CD14-positive monocyte (primary cell): ENCODE results near the gene FAM222B. TPM values are rescaled to one million over a fixed set of nuclear protein-coding genes. Genes with fewer than 3 reads are reported as not detected.

Source experiments
- DNase-seq, 3 donors: peaks; one replicate each; pipeline ENCODE4 v3.0.0-alpha.2; 2011 to 2022
- H2AFZ ChIP-seq: 2 replicates; pipeline ENCODE4 v1.6.0; 2012; ENCODE audit warnings: mild to moderate bottlenecking, low read depth, low read length, inconsistent platforms; ENCODE audit not compliant: insufficient read depth, poor library complexity, severe bottlenecking
- H3K27ac ChIP-seq, 2 donors: 1 replicate in 1 of 2; 2 replicates in 1 of 2; pipeline ENCODE4 v1.5.1; 2012 to 2013; ENCODE audit warnings: low read length in 2 of 2, control low read depth in 1 of 2, inconsistent platforms in 1 of 2, low read depth in 1 of 2, mild to moderate bottlenecking in 1 of 2
- H3K27me3 ChIP-seq, 2 donors: one replicate each; pipeline versions ENCODE4 v1.6.0 to v1.6.1; 2011 to 2013; ENCODE audit warnings: low read length in 2 of 2; ENCODE audit not compliant: control insufficient read depth in 2 of 2, insufficient read depth in 2 of 2
- H3K36me3 ChIP-seq, 2 donors: replicated peaks in 1 of 2; 1 replicate in 1 of 2; 2 replicates in 1 of 2; pipeline versions ENCODE4 v1.5.1 to v1.6.1; 2012 to 2013; ENCODE audit warnings: low read length in 2 of 2, control low read depth in 1 of 2, inconsistent platforms in 1 of 2, mild to moderate bottlenecking in 1 of 2; ENCODE audit not compliant: insufficient read depth in 2 of 2, control insufficient read depth in 1 of 2
- H3K4me1 ChIP-seq, 2 donors: 1 replicate in 1 of 2; 2 replicates in 1 of 2; pipeline versions ENCODE4 v1.5.1 to v1.6.1; 2012 to 2013; ENCODE audit warnings: low read length in 2 of 2, control low read depth in 1 of 2, inconsistent platforms in 1 of 2, mild to moderate bottlenecking in 1 of 2, moderate library complexity in 1 of 2; ENCODE audit not compliant: insufficient read depth in 2 of 2, control insufficient read depth in 1 of 2
- H3K4me2 ChIP-seq: replicated peaks from 2 replicates; pipeline ENCODE3; 2012; ENCODE audit warnings: low read length, moderate library complexity, mild to moderate bottlenecking; ENCODE audit not compliant: poor library complexity, severe bottlenecking; ENCODE audit errors: extremely low read depth
- H3K4me3 ChIP-seq, 3 experiments: fragments of 200-600 bp in 1 of 3; sonication (generic) in 1 of 3; replicated peaks in 1 of 3; 1 replicate in 2 of 3; 2 replicates in 1 of 3; pipeline ENCODE4 v1.5.1; 2011 to 2013; ENCODE audit warnings: low read length in 3 of 3, mild to moderate bottlenecking in 3 of 3, control low read depth in 2 of 3, low read depth in 2 of 3, inconsistent platforms in 1 of 3, moderate library complexity in 1 of 3
- H3K79me2 ChIP-seq: 2 replicates; pipeline ENCODE4 v1.6.0; 2012; ENCODE audit warnings: mild to moderate bottlenecking, control low read depth, inconsistent platforms, low read length, moderate library complexity; ENCODE audit not compliant: insufficient read depth
- H3K9ac ChIP-seq: 2 replicates; pipeline ENCODE4 v1.6.0; 2017; ENCODE audit warnings: low read length, mild to moderate bottlenecking; ENCODE audit not compliant: insufficient read depth, poor library complexity, severe bottlenecking
- H3K9me3 ChIP-seq, 2 donors: replicated peaks in 1 of 2; 1 replicate in 1 of 2; 2 replicates in 1 of 2; pipeline versions ENCODE4 v1.5.1 to v1.6.1; 2012 to 2013; ENCODE audit warnings: low read length in 2 of 2, control low read depth in 1 of 2; ENCODE audit not compliant: control insufficient read depth in 1 of 2, insufficient read depth in 1 of 2
- H4K20me1 ChIP-seq: 2 replicates; pipeline ENCODE4 v1.6.0; 2012; ENCODE audit warnings: mild to moderate bottlenecking, low read length, control low read depth, moderate library complexity; ENCODE audit not compliant: insufficient read depth
- H3K27ac Mint-ChIP-seq, 7 donors: one replicate each; pipeline ENCODE4 v1.8.0; 2020; ENCODE audit warnings: mild to moderate bottlenecking in 7 of 7, mixed read lengths in 7 of 7, moderate library complexity in 6 of 7, inconsistent platforms in 2 of 7
- H3K27me3 Mint-ChIP-seq, 3 donors: one replicate each; pipeline ENCODE4 v1.8.0; 2021 to 2022; ENCODE audit warnings: low read depth in 3 of 3, mild to moderate bottlenecking in 3 of 3, mixed read lengths in 3 of 3, moderate library complexity in 3 of 3, inconsistent platforms in 1 of 3
- H3K36me3 Mint-ChIP-seq, 2 donors: one replicate each; pipeline ENCODE4 v1.8.0; 2020; ENCODE audit warnings: mixed read lengths in 2 of 2, inconsistent platforms in 1 of 2, mild to moderate bottlenecking in 1 of 2
- H3K4me1 Mint-ChIP-seq: one replicate; pipeline ENCODE4 v1.8.0; 2020; ENCODE audit warnings: mild to moderate bottlenecking, mixed read lengths
- H3K4me3 Mint-ChIP-seq, 2 donors: one replicate each; pipeline ENCODE4 v1.8.0; 2020; ENCODE audit warnings: mild to moderate bottlenecking in 2 of 2, mixed read lengths in 2 of 2, moderate library complexity in 1 of 2
- H3K9me3 Mint-ChIP-seq, 7 donors: one replicate each; pipeline ENCODE4 v1.8.0; 2020 to 2022; ENCODE audit warnings: mixed read lengths in 7 of 7, mild to moderate bottlenecking in 6 of 7, moderate library complexity in 6 of 7, inconsistent platforms in 2 of 7
- WGBS: methylation state at CpG from one replicate; pipeline ENCODE4 v1.1.5; 2013; ENCODE audit warnings: missing lambda C conversion rate; ENCODE audit not compliant: insufficient coverage; 5-methylcytosine and 5-hydroxymethylcytosine counted together
- intact Hi-C, 2 donors: fragments of 100-400 bp; cut with micrococcal nuclease; formaldehyde crosslinking; loops; one replicate each; pipeline versions ENCODE4 v1.15.0 to v1.15.1; 2023
- polyA plus RNA-seq, 3 donors: library from polyadenylated mRNA; depleted of rRNA in 1 of 3; unstranded in 2 of 3; stranded (reverse) in 1 of 3; fragments of 300-500 nt in 2 of 3; fragments of >200 nt in 1 of 3; fragmentation: Illumina TruSeq in 2 of 3; gene quantifications; 1 replicate in 2 of 3; 2 replicates in 1 of 3; pipeline ENCODE4 v1.2.3, GENCODE V29; 2012 to 2021
- TF ChIP-seq, protein P1 (sequence below): fragments of 200-600 bp; IDR thresholded peaks from one replicate; pipeline ENCODE4 v1.8.0; 2022; ENCODE audit warnings: antibody characterized with exemption, mild to moderate bottlenecking

FAM222B gene
- polyA plus RNA-seq, 3 donors, result 1.5 to 8.6 (median 1.9) TPM

DNA sequence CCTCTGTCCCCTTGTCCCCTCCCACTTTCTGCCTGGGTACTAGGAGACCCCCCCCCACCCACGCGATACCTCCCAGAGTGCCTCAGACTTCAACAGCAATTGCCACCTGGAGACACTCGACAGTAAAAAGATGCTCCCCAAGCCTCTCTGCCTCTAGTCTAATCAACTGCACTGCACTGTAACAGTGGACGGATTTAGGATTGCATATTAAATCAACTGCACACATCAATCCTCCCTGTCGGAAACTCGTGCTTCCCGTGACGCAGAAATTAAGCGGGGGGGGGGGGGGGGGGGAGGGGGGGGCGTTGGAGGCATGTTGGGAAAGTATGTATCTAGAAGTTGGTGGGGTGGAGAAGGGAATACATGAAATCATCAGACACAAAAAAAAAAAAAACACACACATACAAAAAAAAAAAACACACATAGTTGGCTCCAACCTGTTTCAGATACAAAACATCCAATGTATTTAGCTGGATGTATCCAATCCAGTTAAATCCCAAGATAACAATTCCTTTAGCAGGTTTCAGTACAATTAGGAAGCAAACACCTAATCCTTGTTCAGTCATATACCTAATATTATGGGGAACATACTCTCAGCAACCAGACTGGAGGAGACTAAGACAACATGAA lies 29.7 kb downstream of the FAM222B start:
- Histone ChIP-seq H3K79me2 (peaks cover 52% of the 10 kb centered on the region), H4K20me1 (peaks cover 10% of the 10 kb centered on the region), H3K27ac (peak overlapping the region; percentile 67 to 93), H3K4me1 (peaks cover 18% of the 10 kb centered on the region in 2 donors), H2AFZ (peak overlapping the region; percentile 93), H3K9me3 (no peaks in the 10 kb centered on the region), H3K9ac (peak overlapping the region; percentile 87), H3K4me3 (peak overlapping the region; percentile 89 to 96 (median 92)), H3K4me2 (peak overlapping the region; percentile 82), H3K36me3 (no peaks in the 10 kb centered on the region), H3K27me3 (no peaks in the 10 kb centered on the region)
- Mint-ChIP-seq H3K4me3 (peak overlapping the region; percentile 84 to 90), H3K27ac (peak overlapping the region; percentile 90 to 98 (median 97)), H3K36me3 (peaks cover under 1 to 2% of the 10 kb centered on the region in 2 donors), H3K4me1 (peaks cover 23% of the 10 kb centered on the region), H3K9me3 (no peaks in the 10 kb centered on the region), H3K27me3 (peaks cover 0 to under 1% (median 0%) of the 10 kb centered on the region in 3 donors)
- peak; percentile 42 to 58 (median 48) for DNase-seq
- 0% methylated on average over 3 of the region's 10 CpGs for WGBS
- intact Hi-C loops, result loop anchor here in 1 of 2 donors (5.0 kb wide), 1 partner anchor 86 kb away; the partner anchor contains the start of genes NEK8 and TLCD1
- TF ChIP-seq, protein P1, sequence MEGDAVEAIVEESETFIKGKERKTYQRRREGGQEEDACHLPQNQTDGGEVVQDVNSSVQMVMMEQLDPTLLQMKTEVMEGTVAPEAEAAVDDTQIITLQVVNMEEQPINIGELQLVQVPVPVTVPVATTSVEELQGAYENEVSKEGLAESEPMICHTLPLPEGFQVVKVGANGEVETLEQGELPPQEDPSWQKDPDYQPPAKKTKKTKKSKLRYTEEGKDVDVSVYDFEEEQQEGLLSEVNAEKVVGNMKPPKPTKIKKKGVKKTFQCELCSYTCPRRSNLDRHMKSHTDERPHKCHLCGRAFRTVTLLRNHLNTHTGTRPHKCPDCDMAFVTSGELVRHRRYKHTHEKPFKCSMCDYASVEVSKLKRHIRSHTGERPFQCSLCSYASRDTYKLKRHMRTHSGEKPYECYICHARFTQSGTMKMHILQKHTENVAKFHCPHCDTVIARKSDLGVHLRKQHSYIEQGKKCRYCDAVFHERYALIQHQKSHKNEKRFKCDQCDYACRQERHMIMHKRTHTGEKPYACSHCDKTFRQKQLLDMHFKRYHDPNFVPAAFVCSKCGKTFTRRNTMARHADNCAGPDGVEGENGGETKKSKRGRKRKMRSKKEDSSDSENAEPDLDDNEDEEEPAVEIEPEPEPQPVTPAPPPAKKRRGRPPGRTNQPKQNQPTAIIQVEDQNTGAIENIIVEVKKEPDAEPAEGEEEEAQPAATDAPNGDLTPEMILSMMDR, result no peak

DNA sequence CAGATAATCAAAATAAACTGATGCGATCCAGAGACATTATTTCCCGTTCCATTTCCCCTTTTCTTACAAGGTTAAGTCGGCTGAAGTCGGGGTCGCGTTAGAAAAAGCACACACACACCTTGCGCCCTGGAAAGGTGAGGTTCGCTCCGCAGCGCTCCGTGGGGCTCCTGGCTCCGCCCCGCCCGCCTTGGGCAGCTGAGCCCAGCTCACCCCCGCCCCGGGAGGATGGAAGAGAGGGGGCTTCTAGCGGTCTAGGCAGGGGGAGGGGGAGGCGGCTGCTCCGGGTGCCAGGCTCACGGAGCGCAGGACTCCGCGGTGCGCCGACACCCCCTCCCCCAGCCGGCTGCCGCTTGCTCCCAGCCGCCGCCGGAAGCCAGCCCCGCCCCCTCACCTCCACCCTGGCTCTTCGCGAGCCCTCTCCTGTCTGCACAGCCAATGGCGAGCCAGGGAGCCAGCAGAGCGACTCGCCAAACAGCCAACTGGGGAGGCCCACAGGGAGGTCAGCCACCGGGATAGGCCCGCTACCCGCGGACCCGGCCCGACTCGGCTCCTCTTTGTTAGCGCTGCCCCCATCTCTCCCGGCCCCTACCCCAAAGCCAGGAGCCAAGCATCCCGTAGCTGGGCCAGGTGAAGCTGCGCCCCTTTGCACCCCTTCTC lies 30.4 kb downstream of the FAM222B start:
- peak overlapping the region; percentile 87 for H3K9ac ChIP-seq
- TF ChIP-seq, protein P1, result no peak
- H3K4me3 ChIP-seq, result peak overlapping the region; percentile 89 to 96 (median 92)
- no peaks in the 10 kb centered on the region for H3K27me3 ChIP-seq
- Mint-ChIP-seq H3K27me3 (no peaks in the 10 kb centered on the region), H3K36me3 (peaks cover 3 to 4% of the 10 kb centered on the region in 2 donors), H3K4me3 (peak overlapping the region; percentile 84 to 90), H3K9me3 (no peaks in the 10 kb centered on the region), H3K4me1 (peaks cover 26% of the 10 kb centered on the region), H3K27ac (peak overlapping the region; percentile 90 to 98 (median 97))
- WGBS, result 0% methylated on average over 28 of the region's 47 CpGs
- no peaks in the 10 kb centered on the region for H3K9me3 ChIP-seq
- no peaks in the 10 kb centered on the region for H3K36me3 ChIP-seq
- peak overlapping the region; percentile 82 for H3K4me2 ChIP-seq
- H3K79me2 ChIP-seq, result peaks cover 54% of the 10 kb centered on the region
- peaks cover 12% of the 10 kb centered on the region for H4K20me1 ChIP-seq
- H2AFZ ChIP-seq, result peak overlapping the region; percentile 93
- peak overlapping the region; percentile 67 to 93 for H3K27ac ChIP-seq
- intact Hi-C loops, result loop anchor here in 1 of 2 donors (5.0 kb wide), 1 partner anchor 85 kb away; the partner anchor contains the start of genes NEK8 and TLCD1
- peak; percentile 92 to 93 (median 92) for DNase-seq
- H3K4me1 ChIP-seq, result peaks cover 18% of the 10 kb centered on the region in 2 donors
